Ammon's horn (tissue), 1 donor: ENCODE measurements around the gene C6orf132.

ENCODE experiments used
- DNase-seq: peaks from one replicate; pipeline ENCODE4 v3.0.0-alpha.2; 2016; ENCODE audit warnings: low spot score

C6orf132 gene

DNA sequence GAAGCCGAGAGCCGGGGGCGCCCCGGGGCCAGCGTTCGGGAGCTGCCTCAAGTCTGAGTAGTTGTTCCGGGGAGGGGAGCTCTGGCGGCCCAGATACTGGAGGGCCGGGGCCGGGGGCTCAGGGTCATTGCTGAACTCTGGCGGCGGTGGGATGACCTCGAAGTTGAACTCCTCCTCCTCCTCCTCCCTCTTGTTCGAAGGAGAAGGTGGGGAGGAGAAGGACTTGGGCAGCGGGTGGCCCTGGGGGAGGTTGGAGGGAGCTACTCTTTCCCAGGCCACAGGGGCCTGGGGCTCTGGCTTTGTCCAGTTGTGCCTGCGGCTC, 37.7 kb downstream of the C6orf132 start:
- DNase-seq: no peak

DNA sequence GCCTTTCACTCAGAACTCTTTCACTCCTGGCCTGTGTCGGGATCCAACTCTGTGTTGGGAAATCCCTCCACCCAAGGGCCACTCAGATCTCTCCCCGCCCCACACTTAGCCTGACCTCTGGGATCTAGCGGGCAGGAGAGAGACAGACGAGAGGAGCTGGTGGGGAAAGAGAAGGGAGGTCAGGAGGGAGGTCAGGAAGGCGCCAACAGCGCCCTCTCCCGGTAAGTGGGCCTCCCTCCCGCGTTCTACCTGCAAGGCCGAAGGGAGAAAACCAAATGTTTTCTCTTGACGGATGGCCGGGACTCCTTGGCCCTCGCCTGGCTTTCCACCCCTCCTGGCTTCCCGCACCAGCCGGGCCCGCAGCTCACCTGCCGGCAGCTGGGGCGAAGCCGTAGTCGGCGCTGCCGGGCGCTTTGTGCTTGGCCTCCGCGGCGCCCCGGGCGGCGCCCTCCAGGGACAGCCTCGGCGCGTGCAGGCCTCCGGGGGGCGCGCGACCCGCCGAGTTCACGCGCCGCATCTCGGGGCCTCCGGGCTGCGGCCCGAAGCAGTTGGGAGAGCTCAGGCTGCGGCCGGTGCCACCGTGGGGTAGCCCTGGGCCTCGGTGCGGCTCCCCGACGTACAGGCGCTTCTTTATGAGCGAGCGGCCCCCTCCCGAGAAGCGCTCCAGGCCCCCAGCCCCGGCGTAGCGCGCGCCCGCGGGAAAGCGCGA, 38.2 kb downstream of the C6orf132 start:
- peak; percentile 16 for DNase-seq

DNA sequence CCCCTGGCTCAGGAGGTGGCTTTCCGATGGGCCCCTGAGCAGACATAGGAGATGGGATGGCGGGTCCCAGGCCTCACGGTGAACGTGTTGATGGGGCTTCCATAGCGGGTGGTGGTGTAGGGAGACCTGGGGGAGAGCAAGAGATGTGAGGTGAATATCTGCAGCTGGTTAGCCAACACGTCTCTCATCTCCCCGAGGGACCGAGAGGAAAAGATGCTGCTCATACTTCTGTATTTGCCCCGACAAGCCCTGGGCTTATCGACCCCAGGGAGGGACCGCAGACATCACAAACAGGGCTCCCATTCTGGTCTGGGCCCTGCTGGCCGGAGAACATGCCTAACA, 38.7 kb downstream of the C6orf132 start:
- no peak for DNase-seq

DNA sequence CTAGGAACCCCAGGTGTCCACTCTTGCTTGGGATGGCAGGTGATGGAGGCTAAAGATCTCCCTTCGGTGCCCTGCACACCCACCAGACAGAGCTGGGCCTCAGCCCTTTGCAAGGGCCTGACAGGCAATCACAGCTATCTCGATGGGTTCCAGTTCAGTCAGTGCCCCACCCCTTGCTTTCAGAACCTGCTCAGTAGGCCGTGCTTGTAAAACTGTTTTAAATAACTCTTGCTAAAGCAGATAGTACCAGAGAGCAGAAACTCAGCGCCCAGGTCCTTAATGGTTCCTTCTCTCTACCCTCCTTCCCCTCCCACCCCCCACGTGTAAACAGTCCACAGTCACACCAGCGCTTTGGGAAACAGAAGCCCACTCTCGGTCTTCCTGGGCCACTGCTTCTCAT, 39.2 kb downstream of the C6orf132 start:
- no peak for DNase-seq

DNA sequence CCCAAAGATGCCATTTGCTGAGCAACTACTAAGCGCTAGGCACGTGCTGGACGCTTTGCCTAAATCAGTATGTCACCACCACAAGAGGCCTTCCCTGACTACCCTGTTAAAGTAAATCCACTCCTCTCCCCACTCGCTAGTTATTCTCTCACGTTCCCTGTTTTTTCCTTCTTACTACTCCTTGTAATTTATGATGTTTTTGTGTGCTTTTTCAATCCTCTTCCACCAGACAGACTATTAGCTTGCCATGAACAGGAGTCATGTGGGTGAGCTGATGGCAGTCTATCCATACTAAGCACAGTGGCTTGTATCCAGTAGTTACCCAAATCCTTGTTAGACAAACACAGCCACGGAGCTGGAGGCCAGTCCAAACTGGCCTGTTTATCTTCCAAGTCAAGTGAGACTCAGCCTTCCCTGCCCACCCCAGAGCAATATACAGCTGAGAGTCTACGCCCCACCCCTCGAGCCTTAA, 41.2 kb downstream of the C6orf132 start:
- DNase-seq: no peak

DNA sequence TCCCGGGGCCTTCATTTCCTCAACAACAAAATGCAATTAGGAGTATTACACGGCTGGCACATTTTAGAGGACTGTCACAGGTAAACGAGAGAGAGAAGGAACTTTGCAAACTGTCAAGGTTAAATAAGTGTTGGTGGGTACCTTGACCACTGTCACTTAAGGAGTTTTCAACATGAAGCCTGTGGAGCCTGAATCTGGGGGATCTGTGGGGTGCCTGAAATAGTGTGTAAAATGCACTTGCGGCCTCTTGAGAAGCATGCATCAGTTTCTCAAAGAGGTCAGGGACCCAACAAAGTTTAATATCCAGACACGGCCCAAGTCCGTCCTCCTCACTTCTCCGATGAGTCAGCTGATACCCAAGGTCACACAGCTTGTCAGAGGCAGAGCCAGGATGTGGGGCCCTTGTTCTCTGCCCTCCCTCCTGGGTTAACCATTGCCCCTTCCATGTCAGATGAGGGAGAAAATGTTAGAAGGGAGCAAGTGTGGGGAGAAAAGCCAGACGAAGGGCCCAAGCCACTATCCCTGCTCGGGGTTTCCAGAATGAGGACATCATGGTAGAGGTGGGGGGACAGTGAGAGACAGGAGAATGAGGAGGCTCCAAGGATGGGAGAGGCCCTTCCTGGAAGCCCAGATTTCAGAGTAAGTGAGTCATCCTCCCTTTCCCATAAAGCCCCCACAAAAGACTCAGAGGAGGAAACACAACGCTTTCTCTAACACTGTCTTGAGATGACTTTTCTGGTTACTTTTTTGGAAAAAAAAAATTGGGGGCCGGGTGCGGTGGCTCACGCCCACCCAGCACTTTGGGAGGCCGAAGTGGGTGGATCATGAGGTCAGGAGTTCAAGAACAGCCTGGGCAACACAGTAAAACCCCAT, 42.2 kb downstream of the C6orf132 start:
- DNase-seq: no peak

DNA sequence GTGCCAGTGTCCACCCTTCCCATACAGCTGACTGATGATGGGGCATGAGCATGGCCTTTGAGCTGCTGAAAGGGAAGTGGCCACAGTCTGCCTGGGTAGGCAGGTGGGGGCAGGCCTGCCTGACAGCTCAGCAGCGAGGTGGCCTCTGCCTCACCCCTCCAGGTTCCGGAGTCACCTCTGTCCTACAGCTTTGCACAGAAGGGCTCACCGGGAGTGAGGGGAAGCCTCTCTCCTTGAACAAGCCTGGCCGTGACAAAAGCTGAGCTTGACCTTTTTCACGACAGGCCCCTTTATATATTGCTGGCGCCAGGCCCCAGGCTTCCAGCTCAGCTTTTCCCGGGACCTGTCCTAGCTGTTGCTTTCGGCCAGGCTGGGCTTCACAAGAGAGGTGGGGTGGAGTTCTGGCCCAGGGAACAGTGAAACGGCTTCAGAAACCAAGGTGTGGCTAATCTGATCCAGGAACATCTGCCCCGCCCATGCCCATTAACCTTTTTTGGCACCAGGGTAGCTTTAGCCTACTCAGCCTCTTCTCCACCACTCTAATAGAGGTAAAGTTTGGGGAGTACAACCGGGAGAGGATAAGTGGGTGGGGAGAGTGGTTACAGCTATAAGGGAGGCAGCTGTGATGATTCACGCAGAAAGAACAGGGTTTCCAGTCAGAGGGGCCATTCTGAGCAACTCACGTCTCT, 42.9 kb downstream of the C6orf132 start:
- DNase-seq: no peak

DNA sequence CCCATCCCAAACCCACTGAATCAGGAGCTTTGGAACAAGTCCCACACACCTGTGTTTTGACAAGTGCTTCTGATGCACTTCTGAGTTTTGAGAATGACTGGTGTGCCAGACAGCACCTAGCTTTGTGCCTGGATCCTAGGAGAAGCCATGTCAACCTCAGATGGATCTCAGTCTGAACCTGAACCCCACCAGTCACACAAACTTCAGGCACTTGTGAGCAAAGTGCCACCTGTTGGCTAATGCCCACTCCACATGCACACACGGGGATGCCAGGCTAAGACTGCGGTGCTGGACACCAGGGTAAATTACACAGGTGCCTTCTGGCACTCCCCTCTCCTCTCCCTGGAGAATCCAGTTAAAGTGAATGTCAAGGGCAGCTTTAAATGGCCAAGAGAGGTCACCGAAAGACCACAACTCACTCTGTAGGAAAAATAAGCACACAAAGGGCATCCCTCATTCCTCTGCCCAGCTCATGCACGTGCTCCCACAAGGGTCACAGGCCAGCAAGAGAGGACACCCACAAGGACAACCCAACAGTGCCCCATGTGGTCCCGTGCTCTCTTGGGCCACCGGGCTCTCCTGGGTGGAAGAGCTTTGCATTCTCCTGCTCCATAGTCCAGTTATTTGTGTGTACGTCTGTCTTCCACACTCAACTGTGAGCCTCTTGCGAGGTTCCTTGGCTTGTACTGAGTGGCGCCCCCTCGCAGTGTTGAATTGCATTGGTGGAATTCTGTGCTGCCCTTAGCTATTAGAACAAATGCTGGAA, 46.5 kb downstream of the C6orf132 start:
- DNase-seq: no peak

DNA sequence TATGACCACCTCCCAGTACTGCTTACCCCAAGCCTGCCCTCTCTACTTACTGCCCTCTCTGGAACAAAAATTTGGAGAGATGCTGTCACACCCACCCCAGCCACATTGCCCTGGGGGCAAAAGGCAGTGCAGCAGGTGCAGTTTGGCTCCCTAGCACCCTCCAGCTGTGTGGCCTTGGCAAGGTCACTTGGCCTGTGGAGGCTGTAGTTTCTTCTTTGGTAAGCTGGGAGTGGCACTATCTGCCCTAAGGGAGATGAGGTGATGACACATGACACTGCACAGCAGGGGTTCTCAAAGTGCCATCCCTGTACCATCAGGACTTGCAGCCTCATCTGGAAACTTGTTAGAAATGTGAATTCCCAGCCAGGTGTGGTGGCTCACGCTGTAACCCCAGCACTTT, 47.3 kb downstream of the C6orf132 start:
- no peak for DNase-seq

DNA sequence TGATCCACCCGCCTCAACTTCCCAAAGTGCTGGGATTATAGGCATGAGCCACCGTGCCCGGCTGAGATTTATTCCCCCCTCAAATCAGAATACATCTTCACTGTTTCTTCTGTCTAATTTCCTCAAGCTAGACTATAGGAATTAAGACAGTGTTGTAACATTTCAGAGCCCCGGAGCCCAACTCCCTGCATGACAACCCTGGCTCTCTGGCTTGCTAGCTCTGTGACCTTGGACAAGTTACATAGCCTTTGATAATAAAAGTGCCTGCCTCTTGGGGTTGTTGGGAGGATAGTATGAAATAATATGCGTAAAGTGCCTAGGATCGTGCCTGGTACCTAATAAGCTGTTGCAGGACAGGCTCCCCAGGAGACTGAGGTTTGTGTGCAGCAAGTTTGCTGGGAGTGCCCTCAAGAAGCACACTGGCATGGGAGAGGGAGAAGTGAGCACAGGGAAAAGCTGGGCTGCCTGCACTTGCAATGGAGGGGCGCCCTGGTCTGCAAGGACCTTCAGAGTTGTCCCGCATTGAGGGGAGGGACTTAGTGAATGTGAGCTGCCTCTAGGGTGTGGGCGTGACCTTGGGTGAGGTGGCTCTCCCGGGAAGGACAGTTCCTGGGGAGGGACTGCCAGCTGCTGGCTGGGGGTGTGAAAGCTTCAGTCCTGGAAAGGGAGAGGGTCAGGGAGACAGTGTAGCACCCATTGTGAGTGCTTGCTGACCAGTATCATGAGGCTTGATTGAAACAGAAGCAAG, 48.7 kb downstream of the C6orf132 start:
- no peak for DNase-seq

DNA sequence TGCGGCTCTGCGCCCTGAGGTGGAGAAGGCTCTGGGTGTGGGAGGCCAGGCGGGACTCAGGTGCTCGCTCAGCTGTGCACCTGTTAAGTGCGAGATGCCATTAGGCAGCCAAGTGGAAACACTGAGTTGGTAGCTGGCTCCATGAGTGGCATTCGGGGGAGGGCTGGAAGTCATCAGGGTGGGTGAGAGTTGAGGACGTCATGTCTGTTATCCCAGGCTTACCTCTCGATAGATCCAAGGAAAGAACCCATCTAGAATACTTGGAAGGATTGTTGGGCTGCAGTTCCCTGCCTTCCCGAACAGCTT, 50.7 kb downstream of the C6orf132 start:
- DNase-seq: no peak

DNA sequence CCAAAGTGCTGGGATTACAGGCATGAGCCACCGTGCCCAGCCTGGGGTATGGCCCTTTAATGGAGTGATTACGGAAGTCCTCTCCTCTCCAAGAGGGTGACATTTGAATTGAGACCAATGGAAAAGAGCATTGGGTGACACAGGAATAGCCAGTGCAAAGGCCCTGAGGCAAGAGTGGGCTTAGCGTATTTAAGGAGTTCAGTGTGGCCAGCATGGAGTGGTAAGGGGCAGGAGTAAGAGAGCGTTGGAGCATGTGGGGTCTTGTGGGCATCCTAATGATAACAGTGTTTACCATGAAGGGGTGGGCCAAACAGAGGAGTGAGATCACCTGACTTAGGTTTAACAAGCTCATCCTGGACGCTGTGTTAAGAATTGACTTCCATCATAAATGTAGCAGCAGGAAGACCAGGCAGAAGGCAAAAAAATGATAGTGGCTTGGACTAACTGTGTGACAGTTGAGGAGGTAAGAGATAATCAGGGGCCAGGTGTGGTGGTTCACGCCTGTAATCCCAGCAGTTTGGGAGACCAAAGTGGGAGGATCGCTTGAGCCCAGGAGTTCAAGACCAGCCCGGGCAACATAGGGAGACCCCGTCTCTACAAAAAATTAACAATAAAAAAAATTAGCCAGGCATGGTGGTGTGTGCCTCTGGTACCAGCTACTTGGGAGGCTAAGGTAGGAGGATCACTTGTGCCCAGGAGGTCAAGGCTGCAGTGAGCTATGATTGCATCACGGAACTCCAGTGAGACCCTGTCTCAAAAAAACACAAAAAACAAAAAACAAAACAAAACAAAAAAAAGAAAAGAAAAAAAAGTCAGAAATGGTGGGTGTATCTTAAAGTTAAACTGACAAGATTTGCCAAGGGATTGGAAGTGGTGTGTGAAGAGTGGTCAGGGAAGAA, 51.4 kb downstream of the C6orf132 start:
- DNase-seq: no peak

DNA sequence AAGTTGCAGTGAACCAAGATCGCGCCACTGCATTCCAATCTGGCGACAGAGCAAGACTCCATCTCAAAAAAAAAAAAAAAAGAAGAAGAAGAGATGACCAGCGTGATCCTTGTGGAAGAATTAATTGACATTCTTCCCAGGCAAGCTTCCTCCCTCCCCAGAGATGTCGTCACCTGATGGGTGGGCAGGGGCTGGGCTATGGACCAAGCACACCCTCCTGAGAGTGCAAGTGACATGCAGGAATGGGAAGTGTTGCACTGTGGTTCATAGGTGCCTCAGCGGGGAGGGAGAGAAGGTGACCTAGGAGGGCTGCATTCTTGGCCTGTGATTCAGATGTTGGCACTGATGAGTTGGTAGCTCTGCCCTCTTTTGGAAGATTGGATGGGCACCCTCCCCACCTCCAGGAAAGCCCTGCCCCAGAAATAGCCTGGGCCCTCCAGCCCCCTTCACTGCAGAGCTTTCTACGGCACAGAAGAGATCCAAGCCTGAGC, 54.3 kb downstream of the C6orf132 start:
- no peak for DNase-seq

DNA sequence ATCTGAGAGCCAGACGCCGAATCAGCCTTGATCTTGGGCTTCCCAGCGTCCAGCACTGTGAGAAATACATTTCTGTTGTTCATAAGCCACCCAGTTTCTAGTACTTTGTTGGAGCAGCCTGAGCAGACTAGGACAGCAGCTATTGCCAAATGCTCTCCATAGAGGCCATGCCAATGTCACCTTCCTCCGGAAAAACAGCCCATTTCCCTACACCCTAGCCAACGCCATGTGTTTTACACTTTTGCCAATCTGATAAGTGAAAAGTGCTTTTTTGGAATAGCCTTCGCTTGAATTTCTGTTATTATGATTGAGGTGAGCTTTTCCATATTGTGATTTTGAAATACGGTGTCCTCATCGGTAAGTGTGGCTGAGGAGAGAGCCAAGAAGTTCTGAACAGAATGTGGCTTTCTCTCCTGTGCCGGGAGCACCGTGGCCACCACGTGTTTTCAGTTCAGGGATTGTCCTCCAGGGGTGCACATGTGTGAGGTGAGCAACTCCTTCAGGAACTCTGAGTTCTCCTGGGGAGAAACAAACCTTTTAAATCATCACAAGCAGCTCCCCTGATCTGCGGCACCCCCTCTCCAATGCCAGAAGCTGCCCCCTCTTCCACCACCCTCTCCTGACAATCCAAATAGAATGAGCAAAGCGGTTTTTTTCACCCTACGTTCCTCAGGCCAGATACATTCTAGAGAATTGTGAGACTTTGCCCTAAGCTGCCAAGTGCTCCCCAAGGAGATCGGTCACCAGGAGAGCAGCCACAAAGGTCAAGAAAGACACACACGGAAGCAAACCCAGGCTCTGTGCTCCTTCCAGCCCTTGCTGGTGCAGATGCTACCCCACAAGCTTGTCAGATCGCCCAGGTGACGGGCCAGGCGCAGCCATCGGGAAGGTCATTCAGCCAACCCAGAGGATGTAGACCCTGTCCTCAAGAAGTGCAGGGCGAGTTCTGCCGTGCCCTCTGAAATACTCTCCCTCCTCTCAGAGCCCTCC, 56.1 kb downstream of the C6orf132 start:
- DNase-seq: no peak

DNA sequence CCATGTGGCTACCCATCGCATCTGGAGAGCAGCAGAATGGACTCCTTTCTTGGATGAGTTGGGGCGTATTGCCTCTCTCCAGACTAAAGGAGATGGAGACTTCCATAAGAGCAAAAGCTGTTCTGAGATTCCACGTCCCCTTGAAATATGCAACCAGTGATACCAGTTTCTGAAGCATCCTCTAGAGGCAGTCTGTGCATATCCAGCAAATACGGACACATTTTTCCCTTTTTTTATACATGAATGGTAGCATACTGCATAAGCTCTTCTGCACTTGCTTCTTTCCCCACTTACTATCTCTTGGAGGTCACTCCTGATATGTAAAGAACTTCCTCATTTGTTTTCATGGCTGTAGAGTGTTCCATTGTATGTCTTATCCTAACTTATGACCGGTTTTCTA, 57.5 kb downstream of the C6orf132 start:
- DNase-seq: no peak

DNA sequence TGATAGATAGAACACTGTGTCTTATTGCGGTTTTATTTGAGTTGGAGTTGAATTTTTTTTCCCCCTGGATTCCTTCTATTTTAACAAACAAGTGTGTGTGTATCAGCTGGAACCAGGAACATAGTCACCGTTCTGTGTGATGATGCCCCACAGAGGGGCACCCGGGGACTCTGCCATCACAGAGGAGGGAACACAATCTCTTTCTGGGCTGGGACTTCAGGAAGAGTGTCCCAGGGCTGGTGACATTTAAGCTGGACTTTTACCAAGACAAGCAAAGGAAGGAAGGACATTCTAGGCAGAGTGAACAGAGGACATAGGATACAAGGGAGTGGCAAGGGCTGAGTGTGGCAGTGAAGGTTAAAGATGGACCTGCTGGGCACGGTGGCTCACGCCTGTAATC, 58.9 kb downstream of the C6orf132 start:
- no peak for DNase-seq

DNA sequence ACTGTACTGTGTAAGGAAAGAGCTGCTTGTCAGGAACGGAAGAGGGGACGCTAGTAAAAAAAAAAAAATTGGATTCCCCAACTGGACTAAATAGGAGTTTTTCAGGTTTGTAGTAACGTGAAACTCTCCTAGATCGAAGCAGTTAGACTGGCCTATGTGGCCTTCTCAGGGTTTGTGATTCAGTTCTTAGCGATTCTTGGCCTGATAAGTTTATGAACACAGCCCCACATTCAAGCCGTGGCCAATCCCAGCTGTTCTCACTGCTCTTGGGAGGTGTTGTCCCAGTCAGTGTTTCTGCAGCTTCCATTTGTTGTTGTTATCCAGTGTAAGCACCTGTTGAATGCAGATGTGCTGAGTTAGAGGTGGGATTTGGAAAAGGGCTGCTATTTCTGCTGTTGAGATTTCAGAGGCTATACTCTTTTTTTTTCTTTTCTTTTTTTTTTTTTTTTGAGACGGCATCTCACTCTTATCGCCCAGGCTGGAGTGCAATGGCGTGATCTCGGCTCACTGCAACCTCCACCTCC, 62.4 kb downstream of the C6orf132 start:
- DNase-seq: no peak

DNA sequence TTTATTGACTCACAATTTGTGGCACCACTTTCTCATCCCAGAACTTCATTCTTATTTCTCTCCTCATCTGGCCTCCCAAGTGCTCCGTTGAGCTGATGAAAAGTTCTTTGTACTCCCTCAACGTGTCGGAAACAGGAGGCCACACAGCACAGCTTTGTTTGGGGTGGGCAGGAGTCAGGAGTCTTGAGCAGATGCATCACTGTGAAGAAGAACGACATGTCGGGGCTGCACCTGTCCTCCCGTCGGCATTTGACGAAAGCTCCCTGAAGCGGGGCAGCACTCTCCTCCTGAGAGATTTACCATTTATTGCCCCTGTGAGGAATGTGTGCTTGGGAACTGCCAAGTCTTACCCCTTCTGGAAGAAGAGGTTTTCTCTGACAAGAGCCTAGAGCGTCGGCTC, 64.0 kb downstream of the C6orf132 start:
- peak; percentile 18 for DNase-seq
